Inflammatory macrophage (primary cell): ENCODE measurements around the gene OSBPL6.
A peak's percentile ranks its signal among the peaks of the same experiment; 100 is the strongest.
"Not testable (repeated sequence)": the region's sequence is repeated elsewhere in the genome, so short reads cannot be mapped to it uniquely, and the experiment has no call there.

Source experiments
- DNase-seq, 2 donors: peaks; one replicate each; pipeline ENCODE4 v3.0.0-alpha.2; 2020 to 2022

Gene OSBPL6

DNA sequence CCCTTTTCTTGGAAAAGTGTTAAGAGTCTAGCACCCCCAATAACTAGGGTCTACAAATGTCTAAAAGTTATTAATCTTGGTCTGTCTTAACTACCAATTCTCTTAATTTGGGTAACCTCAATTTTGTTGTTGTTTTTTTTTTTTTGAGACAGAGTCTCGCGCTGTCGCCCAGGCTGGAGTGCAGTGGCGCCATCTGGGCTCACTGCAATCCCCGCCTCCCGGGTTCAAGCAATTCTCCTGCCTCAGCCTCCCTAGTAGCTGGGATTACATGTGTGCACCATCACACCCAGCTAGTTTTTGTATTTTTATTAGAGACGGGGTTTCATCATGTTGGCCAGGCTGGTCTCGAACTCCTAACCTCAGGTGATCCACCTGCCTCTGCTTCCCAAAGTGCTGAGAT is 218.1 kb downstream of the OSBPL6 start:
- not testable (repeated sequence) for DNase-seq

DNA sequence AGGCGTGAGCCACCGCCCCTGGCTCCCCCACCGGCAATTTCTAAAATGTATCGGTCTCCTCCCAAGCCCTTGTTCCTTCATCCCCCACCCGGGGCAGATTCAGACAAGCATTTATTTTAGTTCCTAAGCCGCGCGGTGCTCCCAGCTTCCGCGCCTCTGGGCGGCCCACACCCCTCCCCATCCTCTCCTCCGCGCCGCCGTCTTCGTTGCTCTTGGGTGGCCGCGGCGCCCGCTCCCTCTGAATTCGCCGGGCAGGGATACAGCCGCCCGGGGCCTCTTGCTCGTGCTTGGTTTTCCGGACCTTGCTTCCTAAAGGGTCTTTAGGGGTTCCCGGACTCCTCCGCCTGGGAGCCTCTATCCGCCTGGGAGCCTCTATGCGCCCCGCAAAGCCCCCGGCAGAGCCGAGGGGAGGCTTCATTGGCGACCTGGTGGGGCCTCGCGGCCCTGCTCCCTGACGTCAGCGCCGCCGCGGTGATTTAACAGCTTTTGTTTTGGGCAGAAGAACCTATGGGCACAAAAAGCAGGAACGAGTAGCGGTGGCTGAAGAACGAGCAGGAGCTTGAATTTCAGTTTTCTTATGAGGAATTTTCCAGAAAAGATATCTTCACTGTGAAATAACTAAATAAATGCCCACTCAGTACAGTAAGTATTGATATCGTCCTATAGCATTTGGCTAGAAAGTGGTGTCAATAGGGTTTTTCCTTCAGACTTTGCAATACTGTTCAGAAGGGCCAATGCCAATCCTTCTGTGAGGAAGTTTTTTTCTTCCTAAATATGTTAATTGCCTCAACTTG is 219.4 kb downstream of the OSBPL6 start:
- DNase-seq: peak; percentile 72 to 84

DNA sequence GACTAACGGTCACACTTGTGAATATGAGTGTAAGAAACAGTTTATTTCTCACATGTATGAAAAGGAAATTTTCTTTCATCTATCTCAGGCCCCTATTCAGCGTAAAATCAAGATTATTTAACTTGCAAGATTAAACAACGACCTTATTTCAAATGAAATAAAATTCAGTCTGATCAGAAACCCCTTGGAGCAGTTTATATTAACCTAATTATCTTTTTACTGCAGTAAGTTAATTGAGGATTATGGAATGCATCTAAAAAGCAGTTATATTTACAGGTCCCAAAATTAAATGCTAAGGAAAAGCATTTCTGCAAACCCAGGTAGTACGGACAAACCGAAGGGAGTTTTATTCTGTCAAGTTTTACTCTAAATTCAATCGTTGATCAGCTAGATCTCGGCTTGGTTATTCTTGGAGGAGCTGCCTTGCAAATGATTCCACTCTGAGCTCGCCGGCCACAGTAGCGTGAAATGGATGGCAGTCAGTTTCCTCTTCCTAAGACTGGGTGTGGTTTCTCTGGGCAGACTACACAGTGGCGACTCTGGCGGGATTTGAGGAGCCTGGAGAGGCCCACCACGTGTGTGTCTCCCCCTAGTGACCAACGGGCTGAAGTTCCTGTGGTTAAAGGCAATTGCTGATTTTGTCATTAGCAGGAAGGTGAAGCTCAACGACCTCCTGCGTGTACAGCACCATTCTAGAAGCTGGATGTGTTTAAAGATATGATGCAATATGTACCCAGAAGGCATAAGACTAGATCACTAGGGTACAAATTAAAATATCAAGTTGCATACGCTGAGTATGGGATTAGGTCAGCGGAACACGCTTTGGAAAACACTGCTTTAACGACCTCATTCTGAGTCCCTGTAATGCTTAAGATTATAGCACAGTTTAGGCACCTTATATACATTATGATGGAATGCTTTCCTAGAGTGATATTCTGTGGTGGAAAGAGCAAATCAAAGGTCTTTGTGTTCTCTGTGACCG is 220.2 kb downstream of the OSBPL6 start:
- DNase-seq: peak; percentile 96

DNA sequence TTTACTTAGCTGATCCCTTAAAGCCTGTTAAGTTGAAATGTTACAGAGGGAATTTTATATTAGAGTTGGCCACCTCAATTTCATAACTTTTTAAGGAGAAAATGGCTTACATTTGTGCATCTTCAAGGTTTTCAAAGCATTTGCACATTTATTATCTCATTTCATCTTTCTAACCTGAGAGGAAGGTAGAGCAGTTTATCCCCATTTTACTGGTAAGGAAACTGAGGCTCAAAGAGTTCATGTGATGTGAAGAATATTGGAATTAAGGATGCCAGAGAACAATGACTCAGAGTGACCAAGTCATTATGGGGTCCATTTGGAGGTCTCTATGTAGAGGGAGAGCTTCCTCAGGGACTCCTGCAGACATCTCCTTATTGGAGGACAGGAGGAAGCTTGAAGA is 221.7 kb downstream of the OSBPL6 start:
- no peak for DNase-seq

DNA sequence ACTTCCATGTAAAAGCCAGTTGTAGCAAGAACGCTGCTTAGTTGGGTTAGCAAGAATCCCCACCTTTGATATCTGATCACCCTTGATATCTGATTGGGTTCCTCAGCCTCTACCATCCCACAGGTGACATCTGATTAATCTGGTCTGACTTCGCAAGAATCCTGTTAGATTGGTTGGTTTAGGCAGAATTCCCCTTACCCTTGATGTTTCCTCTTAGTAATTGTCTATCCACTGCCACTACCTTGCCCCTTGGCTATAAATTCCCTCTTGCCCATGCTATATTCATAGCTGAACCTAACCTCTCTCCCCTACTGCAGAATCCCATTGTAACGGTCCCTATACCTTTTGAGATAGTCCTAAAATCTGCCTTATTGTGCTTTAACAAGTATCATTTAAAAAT is 223.6 kb downstream of the OSBPL6 start:
- DNase-seq: no peak

DNA sequence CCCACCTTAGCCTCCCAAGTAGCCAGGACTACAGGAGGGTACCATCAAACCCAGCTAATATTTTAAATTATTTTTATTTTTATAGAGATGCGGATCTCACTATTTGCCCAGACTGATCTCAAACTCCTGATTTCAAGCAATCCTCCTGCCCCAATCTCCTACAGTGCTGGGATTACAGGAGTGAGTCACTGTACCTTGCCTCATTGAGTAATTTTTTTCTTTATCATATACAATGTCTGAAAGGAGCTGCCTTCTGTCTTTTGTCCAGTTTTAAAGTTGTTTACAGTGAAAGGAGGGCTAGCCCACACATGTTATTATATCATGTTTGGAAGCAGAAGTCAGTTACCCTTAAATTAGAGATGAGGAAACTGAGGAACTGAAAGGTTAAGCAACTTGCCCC is 224.1 kb downstream of the OSBPL6 start:
- DNase-seq: no peak

DNA sequence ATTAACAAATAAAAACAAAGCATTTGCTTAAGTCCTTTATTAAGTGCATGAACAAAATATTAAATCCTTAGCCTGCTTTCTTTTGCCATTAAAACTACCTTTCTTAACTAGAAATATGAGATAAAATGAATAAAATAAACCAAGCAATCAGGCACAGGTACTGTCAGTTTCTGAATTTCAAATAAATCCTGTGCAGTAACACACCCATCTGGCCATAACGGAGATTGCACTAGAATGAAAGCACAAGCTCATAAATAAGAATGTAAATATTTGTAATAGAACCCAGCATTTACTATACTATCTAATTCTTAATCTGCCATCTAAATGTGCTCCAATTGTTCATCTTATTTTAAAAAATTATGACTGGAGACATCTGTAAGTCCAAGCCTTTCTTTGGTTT is 224.8 kb downstream of the OSBPL6 start:
- DNase-seq: peak in 1 of 2 donors; percentile 7

DNA sequence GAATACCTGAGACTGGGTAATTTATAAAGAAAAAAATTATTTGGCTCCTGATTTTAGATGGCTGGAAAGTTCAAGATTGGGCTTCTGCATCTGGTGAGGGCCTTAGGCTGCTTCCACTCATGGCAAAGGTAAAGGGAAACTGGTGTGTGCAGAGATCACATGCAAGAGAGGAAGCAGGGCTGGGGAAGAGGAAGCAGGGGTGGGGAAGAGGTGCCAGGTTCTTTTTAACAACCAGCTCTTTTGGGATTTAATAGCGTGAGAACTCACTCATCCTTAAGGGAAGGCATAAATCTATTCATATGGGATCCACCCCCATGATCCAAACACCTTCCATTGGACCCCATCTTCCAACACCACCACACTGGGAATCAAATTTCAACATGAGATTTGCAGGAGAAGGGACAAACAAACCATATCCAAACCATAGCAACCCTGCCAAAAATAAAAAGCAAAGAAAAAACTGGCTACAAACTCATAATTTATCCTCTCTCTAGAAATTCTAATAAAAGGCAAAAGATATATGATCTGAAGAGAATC is 226.2 kb downstream of the OSBPL6 start:
- DNase-seq: peak in 1 of 2 donors; percentile 9

DNA sequence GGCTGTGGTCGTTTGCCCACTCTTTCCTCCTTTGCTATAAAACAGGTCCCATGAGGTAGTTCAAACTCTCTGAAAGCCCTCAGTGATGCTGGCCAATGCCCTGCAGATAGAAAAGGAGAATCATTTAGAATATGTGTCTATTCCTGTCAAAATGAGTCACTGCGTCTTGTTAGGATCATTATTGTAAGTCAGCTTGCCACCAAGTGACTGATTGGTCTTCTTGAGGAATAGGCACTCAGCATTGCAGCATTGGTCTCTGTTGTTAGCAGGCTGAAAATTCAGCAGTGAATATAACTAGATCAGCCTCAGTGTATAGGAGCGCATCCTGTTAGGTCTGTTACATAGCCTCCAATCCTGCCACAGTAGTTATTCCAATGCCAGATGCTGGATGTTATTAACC is 227.8 kb downstream of the OSBPL6 start:
- DNase-seq: no peak

DNA sequence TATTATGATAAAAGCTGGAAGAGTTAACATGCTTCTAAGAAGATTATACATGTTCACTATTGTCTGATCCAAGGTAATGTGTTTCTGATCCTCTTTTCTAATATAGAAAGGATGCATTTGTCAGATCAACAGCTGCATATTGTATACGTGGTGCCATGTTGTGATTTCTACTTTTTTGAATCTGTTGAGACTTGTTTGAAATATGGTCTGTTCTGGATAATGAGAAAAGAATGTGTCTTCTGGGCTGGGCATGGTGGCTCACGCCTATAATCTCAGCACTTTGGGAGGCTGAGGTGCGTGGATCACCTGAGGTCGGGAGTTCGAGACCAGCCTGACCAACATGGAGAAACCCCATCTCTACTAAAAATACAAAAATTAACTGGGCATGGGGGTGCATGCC is 229.4 kb downstream of the OSBPL6 start:
- DNase-seq: not testable (repeated sequence)

DNA sequence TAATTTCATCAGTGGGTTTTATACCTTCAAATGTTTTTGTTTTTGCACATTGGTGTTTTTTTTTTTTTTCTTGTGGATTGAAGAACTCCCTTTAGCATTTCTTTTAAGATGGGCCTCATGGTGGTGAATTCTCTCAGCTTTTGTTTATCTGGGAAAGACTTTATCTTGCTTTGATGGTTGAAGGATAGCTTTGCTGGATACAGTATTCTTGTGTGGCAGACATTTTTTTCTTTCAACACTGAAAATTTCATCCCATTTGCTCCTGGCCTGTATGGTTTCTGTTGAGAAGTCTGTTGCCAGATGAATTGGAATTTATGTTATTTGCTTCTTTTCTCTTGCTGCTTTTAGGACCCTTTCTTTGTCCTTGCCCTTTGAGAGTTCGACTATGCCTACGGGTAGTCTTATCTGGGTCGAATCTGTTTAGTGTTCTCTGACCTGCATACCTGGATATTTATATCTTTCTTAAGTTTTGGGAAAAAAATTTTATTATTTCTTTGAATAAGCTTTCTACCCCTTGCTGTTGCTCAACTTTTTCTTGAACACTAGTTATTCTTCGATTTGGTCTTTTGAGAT is 231.0 kb downstream of the OSBPL6 start:
- no peak for DNase-seq

DNA sequence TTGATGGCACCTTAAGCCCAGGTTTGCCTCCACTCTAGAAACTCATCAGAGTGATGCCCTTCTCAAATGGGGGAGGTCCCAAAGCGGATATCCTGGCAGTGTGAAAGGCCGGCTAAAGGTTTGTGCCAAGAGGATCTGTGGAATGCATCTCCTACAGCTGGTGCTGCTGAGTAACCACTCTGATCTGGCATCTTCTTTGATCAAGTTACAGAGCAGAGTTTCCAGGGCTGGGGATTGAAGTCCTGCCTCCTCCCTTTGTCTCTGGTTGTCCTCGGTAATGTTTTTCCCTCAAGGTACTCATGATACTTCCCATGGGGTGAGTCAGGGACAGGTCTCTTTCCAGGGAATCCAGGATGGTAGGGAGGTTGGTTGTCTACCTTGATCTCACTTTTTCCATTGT is 232.1 kb downstream of the OSBPL6 start:
- DNase-seq: no peak

DNA sequence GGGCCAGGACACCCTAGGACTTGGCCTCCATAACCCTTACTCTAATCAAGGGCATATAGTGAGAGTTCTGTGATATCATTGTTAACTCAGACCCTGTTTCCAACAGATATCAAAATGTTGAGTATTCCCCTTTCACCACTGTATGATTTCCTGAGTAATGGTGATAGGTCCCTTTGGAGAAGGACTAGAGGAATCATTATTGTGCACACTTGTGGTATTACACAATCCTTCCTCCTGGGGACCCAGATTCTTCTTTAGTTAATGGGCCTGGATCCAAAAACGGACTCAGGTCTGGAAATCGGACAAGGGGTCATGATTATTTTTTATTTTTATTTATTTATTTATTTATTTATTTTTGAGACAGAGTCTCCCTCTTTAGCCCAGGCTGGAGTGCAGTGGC is 233.1 kb downstream of the OSBPL6 start:
- no peak for DNase-seq

DNA sequence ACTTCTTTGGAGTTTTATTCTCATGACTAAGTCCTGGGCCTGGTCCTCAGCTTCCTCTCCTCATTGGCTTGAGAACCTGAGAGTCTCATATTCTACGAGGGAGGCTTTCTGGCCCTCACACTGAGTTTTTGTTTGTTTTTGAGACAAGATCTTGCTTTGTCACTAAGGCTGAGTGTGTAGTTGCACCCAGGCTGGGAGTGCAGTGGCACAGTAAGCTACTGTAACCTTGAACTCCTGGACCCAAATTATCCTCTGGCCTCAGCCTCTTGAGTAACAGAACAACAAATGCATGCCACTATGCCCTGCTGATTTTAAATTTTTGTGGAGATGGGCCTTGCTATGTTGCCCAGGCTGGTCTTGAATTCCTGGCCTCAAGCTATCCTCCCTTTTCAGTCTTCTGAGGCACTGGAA is 234.1 kb downstream of the OSBPL6 start:
- DNase-seq: no peak

DNA sequence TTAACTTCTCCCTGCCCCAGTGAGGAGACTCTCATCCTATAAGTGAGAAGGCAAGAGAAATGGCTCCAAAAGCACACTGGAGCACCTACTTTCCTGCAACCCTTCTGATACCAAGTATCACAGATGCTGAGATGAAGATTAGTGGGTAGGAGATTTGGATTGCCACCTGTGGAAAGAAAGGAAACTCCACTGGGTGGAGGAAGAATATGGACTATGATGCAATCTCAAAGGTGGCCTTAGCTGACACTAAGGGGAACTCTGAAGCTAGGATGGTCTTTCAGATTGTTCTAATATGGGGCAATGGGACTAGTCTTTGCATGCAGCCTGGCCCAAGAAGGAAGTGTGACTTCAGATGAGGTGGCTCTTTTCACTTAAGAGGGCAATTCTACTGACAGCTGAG is 235.0 kb downstream of the OSBPL6 start:
- DNase-seq: no peak

DNA sequence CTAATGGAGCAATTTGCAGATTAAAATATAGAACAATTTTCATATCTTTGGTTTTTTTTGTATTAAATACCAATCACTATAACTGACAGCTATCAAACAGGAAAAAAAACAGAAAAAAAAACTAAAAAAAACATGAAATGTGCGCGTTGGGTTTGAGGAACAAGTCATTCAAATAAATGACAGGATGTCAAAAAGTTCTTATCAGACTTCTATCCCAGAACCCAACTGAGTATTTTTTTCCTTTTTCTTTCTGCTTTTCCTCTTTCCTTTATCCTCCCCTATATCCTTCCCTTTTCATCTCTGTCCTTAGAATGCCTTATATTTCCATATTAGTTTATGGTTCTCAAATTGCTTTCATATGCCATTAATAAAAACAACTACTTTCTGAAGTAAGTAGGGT is 242.3 kb downstream of the OSBPL6 start:
- no peak for DNase-seq

DNA sequence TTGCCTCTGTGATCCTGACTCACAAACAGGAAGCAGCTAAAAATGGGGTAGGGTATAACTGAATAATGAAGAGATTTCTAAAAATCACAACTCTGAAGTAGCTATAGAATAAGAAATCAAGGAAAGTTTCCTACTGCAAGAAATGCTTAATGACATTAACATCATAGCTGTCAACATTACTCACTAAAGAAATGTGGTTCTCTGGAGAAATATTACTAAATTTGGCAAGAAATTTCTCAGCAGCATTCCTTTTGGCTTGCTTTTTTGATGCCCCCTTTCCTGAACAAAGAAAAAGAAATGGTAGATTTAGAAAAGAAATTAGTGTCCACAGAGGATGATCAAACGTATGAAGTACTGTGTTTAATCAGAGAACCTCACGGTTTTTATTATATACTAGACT is 247.1 kb downstream of the OSBPL6 start:
- DNase-seq: no peak

DNA sequence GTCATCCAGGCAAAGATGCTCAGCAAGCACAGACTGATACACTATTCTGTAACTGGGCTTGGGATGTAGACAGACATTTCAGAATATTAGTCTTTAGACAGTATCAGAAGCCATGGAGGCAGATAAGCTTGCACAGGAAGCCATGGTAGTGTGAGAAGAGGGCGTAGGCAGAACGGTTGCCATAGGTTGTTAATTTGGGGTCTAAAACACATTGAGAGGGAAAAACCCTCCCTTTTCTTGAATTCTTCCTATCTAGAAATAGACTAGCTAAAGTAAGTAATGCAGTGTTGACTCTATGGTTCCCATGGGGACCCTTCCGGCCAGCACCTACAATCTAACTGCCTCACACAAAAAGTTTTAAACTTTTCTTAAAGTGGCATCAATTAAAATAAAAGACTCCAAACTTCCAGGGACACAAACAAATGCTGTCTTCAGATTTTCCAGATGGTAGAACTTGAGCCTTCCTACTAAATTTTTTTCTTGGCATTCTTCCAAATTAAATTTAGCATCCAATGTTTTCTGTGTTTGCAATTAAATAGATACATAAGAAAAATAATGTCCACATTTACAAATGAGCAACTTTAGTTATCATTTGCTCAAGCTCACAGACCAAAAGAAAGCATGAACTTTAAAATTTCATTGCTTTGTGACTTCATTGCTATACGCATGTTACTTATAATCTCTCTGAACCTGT is 254.8 kb downstream of the OSBPL6 start:
- no peak for DNase-seq

DNA sequence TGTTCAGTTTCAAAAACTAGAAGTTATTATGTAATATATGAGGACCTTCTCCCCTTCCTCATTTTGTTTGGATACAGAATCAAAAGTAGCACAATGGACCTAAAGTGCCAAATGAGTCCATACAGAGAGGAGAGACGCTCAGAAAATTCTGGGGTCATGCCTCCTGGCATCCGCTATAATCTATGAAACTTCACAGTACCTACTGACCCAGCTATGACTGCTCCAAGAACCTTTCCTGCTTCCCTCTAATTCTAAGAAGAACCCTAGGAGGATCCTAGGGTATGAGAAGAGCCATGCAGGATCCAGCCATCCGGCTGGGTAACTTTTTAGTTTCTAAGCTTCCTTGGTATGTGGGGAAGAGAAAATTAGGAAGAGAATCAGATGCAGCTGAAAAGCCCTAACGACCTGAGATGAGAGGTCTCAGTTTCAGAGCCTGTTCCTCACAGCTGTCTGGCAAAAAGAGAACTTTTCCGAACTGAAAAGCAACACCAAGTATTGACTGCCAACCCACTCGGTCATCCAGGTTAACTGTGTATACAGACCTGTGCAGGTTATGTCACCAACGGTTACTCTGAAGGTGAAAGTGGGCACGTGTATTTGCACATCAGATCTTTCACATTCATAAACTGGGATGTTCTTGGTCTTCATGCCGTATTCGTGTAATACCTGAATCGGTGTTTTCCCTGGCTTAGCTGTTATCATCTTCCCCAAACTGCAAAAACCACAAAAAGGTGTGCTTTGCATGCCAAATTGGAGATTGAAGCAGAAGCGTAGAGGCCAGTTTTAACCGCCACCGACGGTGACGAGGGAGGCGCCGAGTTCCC is 255.6 kb downstream of the OSBPL6 start:
- DNase-seq: peak in 1 of 2 donors; percentile 6

DNA sequence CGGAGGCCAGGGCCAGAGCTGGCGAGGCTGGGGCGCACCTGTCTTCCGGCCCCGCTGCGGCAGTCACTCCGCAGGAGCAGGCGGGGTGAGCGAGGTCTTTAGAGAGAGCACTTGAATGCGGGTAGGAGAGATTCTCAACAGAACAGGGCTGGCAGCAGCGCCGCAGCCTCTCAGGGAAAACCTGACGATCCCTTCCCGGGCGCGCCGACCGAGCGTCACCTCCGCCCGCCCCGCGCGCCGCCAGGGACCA is 256.1 kb downstream of the OSBPL6 start:
- no peak for DNase-seq

DNA sequence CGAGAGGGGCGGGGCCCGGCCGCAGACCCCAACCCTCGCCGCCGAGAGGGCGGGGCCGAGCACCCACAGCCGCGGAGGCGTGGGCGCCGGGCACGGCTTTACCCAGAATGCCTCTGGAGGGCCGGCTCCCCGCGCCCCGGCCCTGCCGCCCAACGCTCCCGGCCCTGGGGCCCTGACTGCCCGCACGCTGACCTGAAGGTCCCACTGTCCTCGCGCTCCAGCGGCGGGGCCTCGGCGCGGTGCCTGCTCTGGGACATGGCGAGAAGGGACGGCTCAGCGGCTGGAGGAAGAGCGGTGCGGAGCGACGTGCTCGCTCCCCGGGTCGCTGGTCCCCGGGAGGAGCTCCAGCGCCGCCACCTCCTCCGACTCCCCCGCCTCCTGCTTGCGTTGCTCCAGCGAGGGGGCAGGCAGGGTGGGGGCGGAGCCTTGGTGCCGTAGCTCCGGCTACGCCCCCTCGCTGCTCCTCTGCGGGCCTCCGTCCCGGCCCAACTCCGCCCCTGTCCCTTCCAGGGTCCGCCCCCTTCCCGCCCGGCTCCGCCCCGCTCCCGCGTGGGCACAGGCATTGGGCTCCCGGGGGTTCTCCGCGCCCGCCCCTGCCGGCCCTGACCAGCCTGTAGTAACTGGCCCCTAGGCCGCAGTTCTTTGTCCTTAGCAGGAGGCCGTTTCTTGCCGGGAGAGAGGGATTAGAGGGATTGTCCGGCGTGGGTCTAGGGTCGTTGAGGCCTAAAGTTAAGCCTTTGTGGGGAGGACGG is 256.6 kb downstream of the OSBPL6 start, which contains the start of the genes PJVK and PRKRA:
TSS of gene PJVK (plus strand) at position 605 of the 752 bp plus-strand sequence. CDS start 2,032 bp downstream, outside the sequence.
TSS of gene PRKRA (minus strand) at position 402 of the 752 bp plus-strand sequence. CDS start at position 257, 145 bp downstream.
- DNase-seq: peak; percentile 97 to 98
